Measurements from ENCODE around the gene MYO18A.
"Not testable (repeated sequence)": the region's sequence is repeated elsewhere in the genome, so short reads cannot be mapped to it uniquely, and the experiment has no call there.

MYO18A gene, protein sequence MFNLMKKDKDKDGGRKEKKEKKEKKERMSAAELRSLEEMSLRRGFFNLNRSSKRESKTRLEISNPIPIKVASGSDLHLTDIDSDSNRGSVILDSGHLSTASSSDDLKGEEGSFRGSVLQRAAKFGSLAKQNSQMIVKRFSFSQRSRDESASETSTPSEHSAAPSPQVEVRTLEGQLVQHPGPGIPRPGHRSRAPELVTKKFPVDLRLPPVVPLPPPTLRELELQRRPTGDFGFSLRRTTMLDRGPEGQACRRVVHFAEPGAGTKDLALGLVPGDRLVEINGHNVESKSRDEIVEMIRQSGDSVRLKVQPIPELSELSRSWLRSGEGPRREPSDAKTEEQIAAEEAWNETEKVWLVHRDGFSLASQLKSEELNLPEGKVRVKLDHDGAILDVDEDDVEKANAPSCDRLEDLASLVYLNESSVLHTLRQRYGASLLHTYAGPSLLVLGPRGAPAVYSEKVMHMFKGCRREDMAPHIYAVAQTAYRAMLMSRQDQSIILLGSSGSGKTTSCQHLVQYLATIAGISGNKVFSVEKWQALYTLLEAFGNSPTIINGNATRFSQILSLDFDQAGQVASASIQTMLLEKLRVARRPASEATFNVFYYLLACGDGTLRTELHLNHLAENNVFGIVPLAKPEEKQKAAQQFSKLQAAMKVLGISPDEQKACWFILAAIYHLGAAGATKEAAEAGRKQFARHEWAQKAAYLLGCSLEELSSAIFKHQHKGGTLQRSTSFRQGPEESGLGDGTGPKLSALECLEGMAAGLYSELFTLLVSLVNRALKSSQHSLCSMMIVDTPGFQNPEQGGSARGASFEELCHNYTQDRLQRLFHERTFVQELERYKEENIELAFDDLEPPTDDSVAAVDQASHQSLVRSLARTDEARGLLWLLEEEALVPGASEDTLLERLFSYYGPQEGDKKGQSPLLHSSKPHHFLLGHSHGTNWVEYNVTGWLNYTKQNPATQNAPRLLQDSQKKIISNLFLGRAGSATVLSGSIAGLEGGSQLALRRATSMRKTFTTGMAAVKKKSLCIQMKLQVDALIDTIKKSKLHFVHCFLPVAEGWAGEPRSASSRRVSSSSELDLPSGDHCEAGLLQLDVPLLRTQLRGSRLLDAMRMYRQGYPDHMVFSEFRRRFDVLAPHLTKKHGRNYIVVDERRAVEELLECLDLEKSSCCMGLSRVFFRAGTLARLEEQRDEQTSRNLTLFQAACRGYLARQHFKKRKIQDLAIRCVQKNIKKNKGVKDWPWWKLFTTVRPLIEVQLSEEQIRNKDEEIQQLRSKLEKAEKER (N-terminal part only)

DNA sequence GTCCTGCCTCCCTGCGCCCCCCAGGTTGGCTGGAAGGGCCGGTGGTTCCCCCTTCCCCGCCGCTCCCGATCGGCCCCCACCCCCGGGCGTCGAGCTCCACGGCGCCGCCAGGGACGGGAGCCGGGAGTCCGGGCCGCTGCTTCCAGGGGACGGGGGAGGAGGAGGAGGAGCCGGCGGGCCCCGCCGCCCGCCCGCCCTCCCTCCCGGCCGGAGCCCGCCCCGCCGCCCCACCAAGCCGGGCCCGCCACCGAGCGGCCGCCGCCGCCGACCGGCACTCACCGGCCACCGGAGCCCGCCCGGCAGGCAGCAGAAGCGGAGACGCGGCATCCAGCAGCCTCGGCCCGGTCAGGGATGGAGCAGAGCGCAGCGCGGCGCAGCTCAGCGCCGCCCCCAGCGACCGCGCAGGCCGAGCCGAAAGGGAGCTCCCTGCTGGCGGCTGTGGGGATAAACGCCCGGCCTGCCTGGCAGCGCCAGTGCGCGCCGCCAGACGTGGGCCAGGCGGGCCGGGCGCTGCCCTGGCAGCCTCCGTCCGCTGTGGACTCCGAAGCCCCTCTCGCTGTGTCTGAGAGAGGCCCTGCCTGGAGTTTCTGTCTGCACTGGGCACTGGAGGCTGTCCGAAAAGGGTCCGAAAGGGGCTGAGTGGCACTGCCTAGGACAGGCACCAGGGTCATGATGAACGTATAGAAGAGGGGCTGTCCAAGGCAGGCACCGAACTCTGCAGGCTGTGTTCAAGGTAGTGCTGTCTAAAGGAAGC is at the start of gene MYO18A:
MYO18A (minus strand) TSS at position 365 of the 754 bp plus-strand sequence. CDS start 13,458 bp downstream, outside the sequence.
- DNase-seq = no peak

DNA sequence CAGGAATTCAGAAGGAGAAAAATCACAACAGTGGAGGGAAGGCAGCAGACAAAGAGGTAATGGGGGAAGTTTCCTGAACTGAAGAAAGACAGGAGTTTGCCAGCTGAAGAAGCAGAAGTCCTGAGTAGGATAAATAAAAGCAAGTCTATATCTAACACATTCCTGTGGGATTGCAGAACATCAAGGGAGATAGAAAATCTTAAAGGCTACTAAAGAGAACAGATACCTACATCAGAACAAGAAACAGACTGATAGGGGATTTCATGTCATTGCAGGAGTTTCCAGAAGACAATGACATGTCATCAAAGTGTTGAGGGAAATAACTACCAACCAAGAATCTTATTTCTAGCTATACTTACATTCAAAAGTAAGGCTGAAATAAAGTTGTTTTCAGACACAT is 45.2 kb upstream of the MYO18A start:
- no peak for DNase-seq

- DNase-seq = not testable (repeated sequence)
Observed at GRCh38 chr17:29221338-29221737, 41.1 kb upstream of the MYO18A start.

DNA sequence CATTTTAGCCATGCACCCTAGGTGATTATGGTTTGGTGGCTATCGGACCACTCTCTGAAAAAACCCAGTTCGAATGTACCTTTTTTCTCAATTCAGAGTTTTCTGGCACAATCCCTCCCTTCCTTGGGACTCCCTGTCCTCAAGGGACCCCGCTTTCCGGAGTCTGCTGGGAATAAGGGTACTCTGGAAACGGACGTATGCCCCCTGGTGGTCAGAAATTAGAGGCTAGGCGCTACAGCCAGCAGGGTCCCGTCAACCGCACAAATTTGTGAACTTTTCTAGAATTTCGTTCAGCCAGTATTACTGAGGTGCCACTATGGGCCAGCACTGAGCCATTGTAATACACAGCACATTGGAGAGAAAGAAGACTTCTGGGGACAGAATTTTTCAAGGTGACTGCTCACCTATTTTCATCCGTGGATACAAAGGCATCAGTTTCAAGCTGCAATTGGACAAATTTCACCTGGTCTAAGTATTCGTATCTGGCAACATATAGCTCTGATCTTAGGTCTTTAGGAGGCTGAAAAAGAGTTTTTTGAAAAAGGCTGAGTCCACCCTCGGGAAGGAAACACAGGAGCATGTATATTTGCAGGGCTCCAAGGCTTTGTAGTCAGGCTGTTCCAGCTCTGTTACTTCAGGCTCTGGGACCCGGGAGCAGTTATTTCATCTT is 39.3 kb upstream of the MYO18A start:
- DNase-seq = peak; percentile 60

- DNase-seq = no peak
Observed at GRCh38 chr17:29216856-29217255, 36.7 kb upstream of the MYO18A start.

DNA sequence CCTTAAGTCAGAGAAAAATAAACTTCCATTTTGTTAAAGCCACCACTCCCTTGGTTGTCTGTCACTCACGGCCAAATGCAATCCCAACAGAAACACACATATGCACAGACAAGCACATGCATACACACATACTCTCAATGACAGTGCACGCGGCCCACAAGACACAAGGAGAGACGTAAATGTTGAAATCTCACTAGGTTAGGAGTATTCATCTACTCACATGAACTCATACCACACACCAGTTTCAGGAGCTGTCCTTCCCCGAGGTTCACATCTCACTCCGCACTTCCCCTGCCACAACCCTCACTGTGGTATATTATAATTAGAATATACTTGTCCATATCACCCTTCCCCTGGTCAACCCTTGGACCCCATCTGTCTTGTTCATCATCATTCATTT is 36.0 kb upstream of the MYO18A start:
- DNase-seq = no peak

DNA sequence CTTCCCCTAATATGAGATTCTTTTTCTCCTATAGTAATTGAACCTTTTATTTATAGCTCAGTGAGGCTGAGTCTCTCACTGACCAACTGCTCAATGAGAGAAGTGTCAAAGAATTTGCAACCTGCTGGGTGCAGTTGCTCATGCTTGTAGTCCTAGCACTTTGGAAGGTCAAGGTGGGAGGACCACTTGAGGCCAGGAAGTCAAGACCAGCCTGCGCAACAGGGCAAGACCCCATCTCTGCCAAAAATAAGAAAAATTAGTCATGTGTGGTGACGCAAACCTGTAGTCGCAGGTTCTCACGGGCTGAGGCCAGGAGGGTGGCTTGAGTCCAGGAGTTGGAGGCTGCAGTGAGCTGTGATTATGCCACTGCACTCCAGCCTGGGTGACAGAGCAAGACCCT is 35.5 kb upstream of the MYO18A start:
- no peak for DNase-seq

DNA sequence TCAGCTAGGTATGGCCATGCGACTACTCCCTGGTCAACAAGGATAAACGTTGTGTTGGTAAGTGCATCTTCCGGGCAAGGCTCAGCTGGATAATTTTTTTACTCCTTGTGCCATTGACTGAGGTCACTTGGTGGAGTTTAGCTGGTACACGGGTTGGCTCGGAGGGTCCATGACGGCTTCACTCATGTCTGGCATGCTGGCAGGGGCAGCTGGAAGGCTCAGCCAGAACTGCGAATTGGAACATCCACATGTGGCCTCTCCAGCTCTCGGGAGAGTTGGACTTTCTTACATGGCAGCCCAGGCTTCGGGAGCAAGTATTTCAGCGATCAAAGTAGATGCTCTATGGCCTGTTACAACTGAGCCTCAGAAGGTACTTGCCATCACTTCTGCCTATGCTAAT is 35.0 kb upstream of the MYO18A start:
- DNase-seq = no peak

DNA sequence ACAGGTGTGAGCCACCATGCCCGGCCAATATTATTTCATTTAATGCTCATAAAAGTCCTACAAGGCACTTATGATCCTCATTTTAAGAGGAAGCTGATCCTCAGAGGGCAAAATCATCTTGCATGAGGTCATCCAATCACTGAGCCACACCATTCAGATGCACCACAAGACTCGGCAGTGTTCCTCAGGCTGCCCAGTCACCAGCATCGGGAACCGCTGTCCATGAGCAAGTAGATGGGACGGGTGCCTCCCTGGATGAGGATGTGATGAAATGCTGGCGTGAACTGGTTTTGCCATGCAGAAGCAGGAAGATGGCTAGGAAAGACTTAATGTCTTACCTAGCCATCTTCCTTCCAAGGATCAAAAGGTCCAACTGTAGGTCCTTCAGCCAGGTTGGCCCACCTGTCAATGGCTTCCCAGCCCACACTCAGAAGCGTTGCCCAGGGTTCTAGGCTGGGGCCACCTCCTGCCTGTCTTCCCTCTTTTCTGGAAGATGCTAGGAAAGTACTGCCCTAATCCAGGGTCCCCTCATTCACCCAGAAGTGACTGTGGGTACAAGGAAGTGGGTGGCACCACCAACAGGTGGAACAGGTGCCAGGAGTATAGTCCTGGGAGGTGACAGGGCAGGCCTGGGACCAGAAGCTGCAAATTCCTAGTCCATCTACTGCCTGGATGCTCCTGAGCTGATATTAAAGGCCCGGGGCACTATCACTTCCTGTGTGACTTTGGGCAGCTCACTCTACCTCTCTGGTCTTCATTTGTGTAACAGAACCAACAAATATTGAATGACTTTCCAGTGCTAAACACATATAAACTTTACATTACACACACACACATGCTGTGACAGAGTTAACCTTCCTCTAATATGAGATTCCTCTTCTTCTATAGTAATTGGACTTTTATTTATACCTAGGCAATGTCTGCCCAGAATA is 34.3 kb upstream of the MYO18A start:
- no peak for DNase-seq

DNA sequence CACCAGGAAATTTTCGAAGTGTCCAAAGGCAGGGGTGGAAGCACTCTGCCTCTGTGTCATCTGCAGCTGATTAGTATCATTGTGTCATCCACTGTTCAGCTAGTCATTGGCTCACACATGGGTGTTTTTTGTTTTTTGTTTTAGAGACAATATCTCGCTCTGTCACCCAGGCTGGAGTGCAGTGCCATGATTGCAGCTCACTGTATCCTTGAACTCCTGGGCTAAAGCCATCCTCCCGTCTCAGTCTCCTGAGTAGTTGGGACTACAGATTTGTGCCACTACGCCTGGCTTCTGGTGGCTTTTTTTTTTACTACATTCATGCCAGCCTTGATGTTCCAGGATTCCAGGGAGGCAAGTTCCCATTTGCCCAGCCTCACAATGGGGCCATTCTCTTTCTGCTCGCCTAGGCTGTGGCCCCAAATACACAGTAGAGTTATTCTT is 32.5 kb upstream of the MYO18A start:
- no peak for DNase-seq

GRCh38 chr17:29212094-29212631 is 32.0 kb upstream of the MYO18A start:
- DNase-seq = no peak

DNA sequence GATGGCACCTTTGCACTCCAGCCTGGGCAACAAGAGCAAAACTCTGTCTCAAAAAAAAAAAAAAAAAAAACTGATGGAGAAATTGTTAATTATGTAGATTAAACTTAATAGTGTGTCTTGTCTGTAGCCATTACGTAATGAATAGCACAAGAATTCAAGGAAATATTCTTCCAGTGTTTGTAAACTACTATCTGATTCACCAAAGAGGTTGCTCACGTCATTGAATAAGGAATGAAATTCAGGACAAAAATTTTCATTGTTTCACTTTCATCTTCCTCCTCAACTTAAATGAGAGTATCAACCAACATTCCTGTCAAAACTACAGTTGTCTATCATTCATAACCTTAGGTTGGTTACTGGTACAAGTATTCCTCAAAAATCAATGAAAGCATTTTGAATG is 30.7 kb upstream of the MYO18A start:
- no peak for DNase-seq

GRCh38 chr17:29209073-29209472 is 28.9 kb upstream of the MYO18A start:
- DNase-seq = no peak

DNA sequence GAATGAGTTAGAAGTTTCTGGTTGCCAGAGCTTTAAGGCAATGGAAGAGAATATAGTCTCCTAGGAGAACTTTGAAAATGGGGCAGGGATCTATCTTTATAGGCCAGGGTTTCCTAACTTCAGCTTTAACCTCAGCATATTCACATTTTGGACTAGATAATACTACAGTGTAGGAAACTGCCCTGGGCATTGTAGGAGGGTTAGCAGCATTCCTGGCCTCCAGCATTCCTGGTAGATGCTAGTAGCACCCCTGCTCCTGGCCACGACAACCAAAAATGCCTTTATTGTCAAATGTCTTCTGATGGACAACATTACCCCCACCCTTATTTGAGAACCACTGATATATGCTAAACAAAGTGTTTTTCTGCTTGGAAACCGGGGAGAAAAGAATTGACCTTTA is 27.8 kb upstream of the MYO18A start:
- DNase-seq = no peak

DNA sequence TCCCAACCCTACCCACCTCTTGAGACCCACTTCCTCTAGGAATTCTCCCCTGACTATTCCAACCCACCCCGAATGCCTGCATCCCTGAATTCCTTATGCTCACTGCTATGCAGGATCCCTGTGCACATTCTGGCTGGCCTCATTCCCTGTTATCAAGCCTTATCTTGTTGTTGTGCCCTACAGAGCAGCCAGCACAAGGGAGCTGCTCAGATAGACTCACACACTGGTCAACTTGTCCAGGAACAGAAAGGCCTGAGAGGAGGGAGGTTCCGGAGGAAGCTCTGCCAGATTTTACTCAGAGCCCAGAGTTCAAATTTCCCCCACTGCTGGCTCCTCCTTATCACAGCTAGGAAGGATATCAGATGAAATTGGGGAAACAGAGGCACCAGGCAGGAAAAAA is 24.8 kb upstream of the MYO18A start:
- no peak for DNase-seq

GRCh38 chr17:29204068-29204804 is 24.0 kb upstream of the MYO18A start:
- DNase-seq = not testable (repeated sequence)

DNA sequence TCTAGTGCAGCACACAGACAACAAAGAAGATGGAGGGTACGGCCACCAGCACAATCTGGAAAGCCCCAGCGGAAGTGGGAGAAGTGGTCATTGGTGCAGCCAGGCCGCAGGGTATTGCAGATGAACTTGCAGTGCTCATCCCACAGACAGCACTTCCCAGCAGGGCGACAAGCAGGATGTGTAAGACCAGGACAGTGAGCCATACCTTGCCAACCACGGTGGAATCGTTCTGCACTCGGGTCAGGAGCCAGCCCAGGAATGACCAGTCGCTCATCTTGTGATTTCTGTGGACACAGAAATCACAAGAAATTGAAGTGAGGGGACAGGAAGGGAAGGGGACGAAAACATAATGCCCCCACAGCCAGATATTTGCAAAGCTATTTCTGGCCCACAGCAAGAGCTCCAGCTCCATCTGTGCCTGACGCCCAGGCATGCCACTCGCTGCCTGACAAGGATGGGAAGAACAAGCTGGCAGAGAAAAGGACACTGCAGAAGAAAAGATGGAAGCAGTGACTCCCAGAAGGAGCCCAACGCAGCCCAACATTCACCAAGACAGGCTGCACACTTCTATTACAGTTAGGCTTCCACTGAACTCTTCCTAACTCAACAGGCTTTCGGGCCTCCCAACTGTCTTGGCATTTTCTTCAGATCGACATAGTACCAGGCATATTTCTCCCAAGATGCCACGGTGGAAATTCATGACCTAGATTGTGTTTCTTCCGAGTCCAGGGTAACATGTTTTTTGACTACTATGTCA is 17.5 kb upstream of the MYO18A start:
- no peak for DNase-seq

- DNase-seq = no peak
Observed at GRCh38 chr17:29196769-29197515, 16.7 kb upstream of the MYO18A start.

All from NCI-H1048 (cell line).